Astrocyte of the cerebellum (primary cell): ENCODE measurements around the gene SIKE1.

Experiments
- DNase-seq: peaks from one replicate; pipeline ENCODE4 v3.0.0-alpha.2; 2011; ENCODE audit warnings: low read depth
- H3K4me3 ChIP-seq: 2 replicates; pipeline ENCODE4 v1.5.1; 2011; ENCODE audit warnings: mild to moderate bottlenecking, low read depth, low read length, moderate library complexity
- in situ Hi-C: cut with HindIII; loops from 2 replicates; pipeline ENCODE4 v1.10.0; 2017; ENCODE audit warnings: low sequenced_read_pairs
- TF ChIP-seq, protein P1 (sequence below): IDR thresholded peaks from 2 replicates; pipeline ENCODE4 v1.5.1; 2012; ENCODE audit warnings: low read length, low read depth, moderate library complexity, mild to moderate bottlenecking; ENCODE audit errors: missing control alignments

Gene SIKE1

DNA sequence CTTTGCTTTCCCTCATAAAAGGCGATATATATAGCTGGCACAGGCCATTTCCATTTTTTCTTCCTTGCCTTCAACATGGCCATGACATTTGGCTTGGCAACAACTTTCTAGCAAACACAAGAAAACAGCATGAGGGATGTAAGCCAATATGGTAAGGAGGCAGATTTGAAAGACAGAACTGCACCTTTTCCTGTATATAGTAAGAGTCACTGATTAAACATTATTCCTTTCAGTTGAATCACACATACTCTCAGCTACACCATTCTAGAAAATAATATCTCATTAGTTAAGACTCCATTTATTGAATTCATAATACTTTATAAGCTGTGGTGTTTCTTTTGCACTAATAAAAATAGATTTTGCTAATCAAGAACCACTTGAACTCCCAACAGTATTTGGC, 9.5 kb downstream of the SIKE1 start:
- in situ Hi-C loops = no loop called here
- no peak for DNase-seq
- TF ChIP-seq, protein P1, sequence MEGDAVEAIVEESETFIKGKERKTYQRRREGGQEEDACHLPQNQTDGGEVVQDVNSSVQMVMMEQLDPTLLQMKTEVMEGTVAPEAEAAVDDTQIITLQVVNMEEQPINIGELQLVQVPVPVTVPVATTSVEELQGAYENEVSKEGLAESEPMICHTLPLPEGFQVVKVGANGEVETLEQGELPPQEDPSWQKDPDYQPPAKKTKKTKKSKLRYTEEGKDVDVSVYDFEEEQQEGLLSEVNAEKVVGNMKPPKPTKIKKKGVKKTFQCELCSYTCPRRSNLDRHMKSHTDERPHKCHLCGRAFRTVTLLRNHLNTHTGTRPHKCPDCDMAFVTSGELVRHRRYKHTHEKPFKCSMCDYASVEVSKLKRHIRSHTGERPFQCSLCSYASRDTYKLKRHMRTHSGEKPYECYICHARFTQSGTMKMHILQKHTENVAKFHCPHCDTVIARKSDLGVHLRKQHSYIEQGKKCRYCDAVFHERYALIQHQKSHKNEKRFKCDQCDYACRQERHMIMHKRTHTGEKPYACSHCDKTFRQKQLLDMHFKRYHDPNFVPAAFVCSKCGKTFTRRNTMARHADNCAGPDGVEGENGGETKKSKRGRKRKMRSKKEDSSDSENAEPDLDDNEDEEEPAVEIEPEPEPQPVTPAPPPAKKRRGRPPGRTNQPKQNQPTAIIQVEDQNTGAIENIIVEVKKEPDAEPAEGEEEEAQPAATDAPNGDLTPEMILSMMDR = no peak
- no peak overlapping the region for H3K4me3 ChIP-seq

DNA sequence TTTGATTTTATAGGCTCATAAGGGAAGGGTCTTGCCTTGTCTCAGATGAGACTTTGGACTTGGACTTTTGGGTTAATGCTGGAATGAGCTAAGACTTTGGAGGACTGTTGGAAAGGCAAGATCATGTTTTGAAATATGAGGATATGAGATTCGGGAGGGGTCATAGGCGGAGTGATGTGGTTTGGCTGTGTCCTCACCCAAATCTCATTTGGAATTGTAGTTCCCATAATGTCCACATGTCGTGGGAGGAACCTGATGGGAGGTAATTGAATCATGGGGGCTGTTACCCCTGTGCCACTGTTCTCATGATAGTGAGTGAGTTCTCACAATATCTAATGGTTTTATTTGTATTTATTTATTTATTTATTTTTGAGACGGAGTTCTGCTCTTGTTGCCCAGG, 15.8 kb downstream of the SIKE1 start:
- TF ChIP-seq, protein P1 = no peak
- in situ Hi-C loops = no loop called here
- DNase-seq = no peak

DNA sequence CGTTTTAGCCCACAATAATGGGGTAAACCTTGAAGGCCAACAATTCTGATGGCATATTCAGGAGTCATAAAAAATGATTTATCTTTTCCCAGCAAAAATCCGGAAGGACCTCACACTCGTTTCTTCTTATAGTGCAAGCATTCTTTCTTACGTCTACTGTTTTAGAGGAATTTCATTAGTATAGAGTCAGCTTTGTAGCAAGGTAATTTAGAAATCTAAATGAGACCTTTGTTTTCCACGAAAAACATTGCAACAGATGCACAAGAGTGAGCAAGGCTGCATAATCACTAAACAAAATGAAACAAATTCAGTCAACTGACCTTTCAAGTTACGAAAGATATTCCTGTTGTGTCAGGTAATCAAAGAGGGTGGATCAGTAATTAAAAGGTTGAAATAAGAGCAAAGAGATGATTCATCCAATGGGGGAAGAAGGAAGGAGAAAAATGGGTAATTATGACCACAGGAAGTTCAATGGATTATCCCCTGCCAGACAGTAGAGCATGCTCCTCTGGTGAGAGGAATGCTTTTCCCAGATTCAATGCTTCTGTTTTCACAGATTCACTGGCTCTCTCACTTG, 22.1 kb downstream of the SIKE1 start:
- H3K4me3 ChIP-seq = peak overlapping the region; percentile 99
- in situ Hi-C loops = no loop called here
- TF ChIP-seq, protein P1 = no peak
- no peak for DNase-seq

More for the DNA sequence above, 15.8 kb downstream of the SIKE1 start:
- no peak overlapping the region for H3K4me3 ChIP-seq

DNA sequence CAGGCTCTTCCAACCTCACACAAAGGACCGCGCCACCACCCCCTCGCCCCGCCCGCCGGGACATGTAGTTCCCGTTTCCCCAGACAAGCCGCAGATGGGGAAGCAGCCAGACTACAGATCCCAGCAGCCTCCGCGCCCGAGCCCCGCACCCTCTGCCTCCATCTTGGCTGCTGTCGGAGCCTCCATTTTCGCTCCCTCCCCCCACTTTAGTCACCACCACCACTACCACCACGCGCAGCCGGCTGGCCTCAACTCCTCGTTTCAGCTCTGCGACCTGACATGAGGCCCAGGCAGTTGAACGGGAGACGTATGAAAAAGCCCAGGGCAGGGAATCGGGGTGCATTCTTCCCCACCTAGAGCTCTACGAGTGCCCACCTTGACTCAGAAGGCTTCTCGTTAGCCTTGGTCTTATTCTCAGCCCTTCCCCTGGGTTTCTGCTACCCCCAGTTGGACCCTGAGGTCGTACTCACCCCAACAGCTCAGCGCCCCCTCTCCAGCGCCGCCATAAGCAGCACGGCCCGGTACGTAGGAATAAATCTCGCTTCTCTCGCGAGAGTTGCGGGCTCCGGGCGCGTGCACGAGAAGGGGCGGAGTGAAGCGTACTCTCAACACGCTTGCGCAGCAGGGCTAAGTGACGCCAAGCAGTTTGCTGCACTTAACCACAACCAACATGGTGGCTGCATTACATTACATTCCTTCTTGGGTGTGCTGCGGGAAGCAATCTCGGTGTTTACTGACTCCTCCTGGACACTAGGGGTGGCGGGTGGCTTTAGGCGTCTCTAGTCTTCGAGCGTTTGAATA, 22.8 kb downstream of the SIKE1 start, which contains the start of gene CSDE1:
CSDE1 (minus strand) TSS at position 530 of the 801 bp plus-strand sequence. CDS start 18,094 bp downstream, outside the sequence.
- TF ChIP-seq, protein P1 = peak; percentile 41
- H3K4me3 ChIP-seq = peak within 1 kb of the TSS; percentile 99
- DNase-seq = peak; percentile 98
- in situ Hi-C loops = no loop called here

DNA sequence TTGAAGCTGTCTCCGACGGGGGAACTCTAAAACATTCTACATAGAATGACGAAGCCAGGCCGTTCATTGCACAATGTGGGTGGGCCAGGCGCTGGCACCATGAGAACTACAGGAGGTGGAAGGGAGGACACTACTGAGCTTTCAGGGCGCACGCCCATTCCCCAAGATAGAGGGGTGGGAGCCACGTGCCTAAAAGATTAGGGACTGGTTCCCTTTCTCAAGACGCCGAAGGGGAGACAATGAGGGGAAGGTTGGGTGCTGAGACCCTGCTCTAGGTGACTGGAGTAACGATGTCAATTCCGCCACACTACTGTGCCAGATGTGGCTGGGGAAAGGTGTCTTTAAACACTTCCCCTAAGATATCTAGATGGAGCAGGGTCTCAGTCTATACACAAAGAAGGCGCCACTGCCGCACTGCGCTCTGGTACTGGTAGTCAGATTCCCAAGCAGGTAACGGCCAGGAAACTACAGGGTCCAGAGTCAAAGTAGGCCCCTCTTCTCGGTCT, 23.5 kb downstream of the SIKE1 start:
- no peak for DNase-seq
- TF ChIP-seq, protein P1 = no peak
- H3K4me3 ChIP-seq = peak overlapping the region; percentile 99
- in situ Hi-C loops = no loop called here

DNA sequence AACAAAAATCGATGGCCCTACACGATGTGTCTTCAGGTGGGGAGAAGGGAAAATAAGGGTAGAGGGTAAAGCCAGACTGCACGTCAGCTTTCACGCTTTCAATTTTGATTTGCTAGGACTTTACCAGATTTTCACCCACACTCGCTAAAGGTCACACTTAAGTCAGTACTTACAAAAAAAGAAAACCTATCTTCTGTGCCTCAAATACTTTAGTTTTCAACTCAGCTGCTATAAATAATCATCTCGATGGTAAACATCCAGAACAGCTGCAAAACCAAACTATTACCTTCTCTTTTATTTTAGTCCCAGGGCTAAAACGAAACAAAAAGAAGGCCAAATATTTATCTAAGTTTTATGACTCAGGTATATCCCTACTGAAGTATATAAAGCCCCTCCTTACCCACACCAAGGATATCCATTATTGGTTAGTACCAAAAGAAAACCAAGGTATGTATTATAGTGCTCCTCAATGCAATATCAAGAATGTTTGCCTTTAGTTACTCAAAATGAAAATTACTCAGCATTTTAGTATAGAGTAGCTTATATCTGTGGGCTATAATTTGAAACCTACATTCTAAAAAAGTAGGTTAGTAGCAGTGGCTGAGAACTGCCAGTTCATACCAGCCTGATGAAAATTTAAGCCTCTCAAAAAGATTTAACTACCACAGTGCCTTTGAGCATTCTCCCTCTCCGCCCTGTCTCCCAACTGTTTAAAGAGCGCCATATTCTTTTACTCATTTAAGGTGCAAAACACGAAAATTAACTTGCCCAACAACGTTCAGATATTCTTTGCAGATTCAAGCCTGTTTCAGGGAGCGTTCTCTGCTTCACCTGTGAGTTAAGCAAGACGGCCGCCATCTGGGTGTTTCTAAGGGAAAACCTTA, 24.2 kb downstream of the SIKE1 start:
- in situ Hi-C loops = no loop called here
- no peak for DNase-seq
- TF ChIP-seq, protein P1 = no peak
- peak overlapping the region; percentile 99 for H3K4me3 ChIP-seq
